HG03571 (cell line): Measurements from ENCODE around the gene VPS36.
"Not testable (repeated sequence)": the region's sequence is repeated elsewhere in the genome, so short reads cannot be mapped to it uniquely, and the experiment has no call there.

ENCODE experiments used
- ATAC-seq: cut with Tn5 transposase; IDR thresholded peaks from one replicate; pipeline ENCODE4 v1.9.1; 2021; ENCODE audit not compliant: unreplicated experiment

VPS36 gene

DNA sequence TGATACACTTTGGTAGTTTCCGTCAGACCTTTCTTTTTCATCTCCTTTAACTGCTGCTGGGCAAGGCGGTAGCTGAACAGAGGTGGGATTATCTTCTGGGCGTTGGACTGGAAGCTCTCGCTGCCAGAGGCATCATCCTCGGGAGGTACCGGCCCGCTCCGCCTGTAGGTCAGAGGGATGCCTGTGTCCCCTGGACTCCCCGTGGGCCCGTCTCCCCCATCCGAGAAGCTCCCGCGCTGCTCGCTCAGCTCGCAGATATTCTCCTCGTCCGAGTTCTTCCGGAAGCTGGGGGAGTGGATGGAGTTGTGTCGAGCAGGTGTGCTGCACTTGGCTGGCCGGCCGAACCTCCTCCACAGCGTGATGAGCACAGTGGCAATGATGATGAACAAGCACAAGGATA is 72.1 kb downstream of the VPS36 start:
- ATAC-seq: no peak

DNA sequence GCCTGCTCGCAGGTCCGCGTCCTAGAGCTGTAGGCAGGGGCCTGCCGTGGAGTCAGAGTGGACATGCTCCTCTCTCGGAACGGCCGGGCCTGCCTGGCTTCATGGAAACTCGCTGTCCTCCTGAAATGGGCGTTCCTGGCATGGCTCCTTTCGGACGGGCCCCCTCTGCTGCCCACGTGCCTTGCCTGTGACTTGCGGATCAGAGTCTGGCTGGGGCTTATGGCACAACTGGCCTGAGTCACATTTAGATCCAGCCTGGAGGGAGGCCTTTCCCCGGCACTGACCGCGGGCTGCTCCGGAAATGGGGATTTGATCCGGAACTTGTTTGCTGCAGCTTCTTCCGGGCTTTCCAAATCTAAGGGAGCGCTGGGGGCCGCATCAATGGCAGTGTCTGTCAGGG is 72.5 kb downstream of the VPS36 start:
- no peak for ATAC-seq

DNA sequence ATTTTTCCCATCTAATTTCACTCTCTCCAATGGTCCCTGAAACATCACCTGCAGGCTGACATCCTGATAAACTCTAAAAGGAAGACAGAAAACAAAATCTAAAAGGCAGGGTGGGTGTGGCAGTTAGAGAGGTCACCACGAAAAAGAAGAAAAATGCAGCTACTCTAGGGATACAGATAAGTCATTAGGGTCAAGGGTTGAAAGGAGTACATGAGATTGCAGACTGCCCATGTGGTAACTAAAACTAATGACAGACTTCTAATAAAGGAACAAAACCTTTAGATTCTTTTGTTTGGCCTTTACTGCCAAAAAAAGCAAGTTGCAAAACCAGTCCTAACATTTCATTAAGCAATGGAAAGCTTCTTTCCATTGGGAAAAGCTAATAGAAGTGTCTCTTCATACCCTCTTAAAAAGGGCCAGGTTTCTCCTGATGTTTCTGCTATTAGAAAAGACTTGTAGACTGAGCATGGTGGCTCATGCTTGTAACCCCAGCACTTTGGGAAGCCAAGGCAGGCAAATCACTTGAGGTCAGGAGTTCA is 75.5 kb downstream of the VPS36 start:
- no peak for ATAC-seq

DNA sequence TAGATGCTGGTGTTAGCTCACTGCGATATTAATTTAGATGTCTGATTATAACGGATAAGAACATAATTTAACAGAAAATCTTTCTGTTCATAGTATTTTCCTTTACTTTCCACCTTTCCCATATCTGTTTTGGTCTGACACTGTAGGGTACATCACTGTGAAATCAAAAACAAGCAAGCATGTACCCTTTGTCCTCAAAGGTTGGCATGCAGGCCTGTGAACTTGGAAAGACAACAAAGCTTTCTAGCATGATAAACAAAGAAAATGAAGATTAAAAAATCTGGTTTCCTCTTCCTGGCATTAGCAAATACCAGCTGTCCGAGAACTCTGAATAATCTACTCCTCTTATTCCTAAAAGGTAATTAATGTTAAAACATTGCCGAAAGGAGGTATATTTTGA is 76.0 kb downstream of the VPS36 start:
- no peak for ATAC-seq

DNA sequence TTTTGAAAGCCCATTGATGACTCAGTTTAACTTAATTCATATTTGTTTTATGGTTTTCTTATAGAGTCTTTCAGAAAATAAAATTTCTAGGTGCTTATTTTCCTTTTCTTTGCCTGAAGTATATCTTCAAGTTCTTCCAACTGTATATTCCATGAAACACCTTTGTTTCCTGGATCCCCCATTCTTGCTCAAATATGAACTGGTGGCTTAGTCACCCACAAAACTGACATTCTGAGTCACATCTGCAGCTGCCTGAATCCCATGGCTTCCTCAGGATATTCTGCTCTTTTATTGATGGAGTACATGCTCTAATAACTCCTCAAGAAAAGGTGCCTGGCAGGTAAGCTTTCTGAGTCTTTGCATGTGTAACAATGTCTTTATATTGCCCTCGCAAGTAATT is 77.2 kb downstream of the VPS36 start:
- ATAC-seq: not testable (repeated sequence)

DNA sequence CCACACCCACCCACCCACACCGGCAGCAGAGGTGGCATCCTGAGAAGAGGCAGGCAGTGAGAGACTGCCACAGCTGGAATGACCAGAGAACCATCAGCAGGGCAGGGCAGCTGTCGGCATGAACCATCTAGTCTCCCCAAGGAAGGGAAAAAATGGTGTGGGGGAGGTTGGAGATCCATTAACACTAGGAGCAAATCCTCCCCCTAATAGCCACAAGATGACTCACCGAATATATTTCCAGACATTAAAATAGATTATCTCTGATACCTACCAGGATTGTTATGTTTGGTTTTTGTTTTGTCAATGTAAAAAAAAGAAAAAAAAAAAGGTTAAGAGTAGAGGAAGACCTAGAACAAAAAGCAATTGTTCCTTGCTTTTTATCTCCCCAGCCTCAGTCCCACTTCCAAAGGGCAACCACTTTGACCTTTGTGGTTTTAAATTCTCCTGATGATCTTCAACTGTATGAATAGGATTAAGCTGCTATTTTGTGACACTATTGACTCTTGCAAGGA is 78.6 kb downstream of the VPS36 start:
- ATAC-seq: no peak

DNA sequence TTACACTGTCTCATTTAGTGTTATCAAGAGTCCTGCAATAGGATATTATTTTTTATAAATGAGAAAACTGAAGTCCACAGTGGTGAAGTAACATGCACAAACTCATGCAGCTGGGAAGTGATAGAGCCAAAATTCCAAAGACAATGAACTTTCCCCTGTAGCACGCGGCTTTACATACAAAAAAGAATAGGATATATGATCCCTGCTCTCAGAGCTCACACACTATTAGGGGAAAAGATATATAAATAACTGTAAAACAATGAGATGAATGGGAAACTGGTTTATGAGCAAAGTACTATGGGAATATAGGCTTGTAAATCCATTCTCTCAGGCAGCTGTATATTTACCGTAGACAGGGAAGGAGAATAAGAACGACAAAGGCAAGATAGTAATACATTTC is 84.1 kb downstream of the VPS36 start:
- no peak for ATAC-seq
